IMR-90 (cell line): ENCODE results near the gene MVP. TPM values are rescaled to one million over a fixed set of nuclear protein-coding genes. Genes with fewer than 3 reads are reported as not detected.

Experiments
- ATAC-seq: fragments of 200-7000 bp; cut with Tn5 transposase; 2 replicates; pipeline ENCODE4 v1.9.1; 2020; ENCODE audit warnings: low read depth, mild to moderate bottlenecking, moderate library complexity
- BruUV-seq: library from RNA; stranded (reverse); fragments of 400-500 nt; replicated peaks from 2 replicates; lab custom pipeline; 2021; lab: Mats Ljungman, UMichigan
- CTCF ChIA-PET: fragments of 300-600 bp; formaldehyde crosslinking; extraction: SDS; loops from one replicate; lab custom pipeline; 2021; ENCODE audit warnings: antibody characterized with exemption; lab: Yijun Ruan, JAX
- POLR2A ChIA-PET: fragments of 300-600 bp; sonication (Branson Sonifier 250); formaldehyde crosslinking; loops from one replicate; lab custom pipeline; 2022; ENCODE audit warnings: antibody characterized with exemption; ENCODE audit not compliant: unreplicated experiment; lab: Charles Lee
- DNase-seq: peaks from one replicate; pipeline ENCODE4 v3.0.0; 2013
- H2AFZ ChIP-seq: replicated peaks from 2 replicates; pipeline ENCODE3; 2013; ENCODE audit warnings: low read length, mild to moderate bottlenecking; ENCODE audit not compliant: poor library complexity
- H2AK5ac ChIP-seq: 2 replicates; pipeline ENCODE4 v1.6.1; 2013; ENCODE audit warnings: low read depth, low read length, inconsistent platforms
- H2AK9ac ChIP-seq: replicated peaks from 2 replicates; pipeline ENCODE3; 2013; ENCODE audit warnings: mild to moderate bottlenecking, low read depth, low read length, moderate library complexity; ENCODE audit not compliant: poor library complexity
- H2BK120ac ChIP-seq: 2 replicates; pipeline ENCODE4 v1.6.1; 2013; ENCODE audit warnings: low read depth, low read length, inconsistent platforms
- H2BK15ac ChIP-seq: 3 replicates; pipeline ENCODE4 v1.6.1; 2013; ENCODE audit warnings: low read depth, low read length, inconsistent platforms
- H2BK20ac ChIP-seq: 2 replicates; pipeline ENCODE4 v1.6.1; 2013; ENCODE audit warnings: low read depth, mild to moderate bottlenecking, inconsistent platforms, low read length, moderate library complexity
- H2BK5ac ChIP-seq: 2 replicates; pipeline ENCODE4 v1.6.1; 2013; ENCODE audit warnings: mild to moderate bottlenecking, low read depth, low read length, inconsistent platforms; ENCODE audit not compliant: poor library complexity, severe bottlenecking
- H3K14ac ChIP-seq: replicated peaks from 2 replicates; pipeline ENCODE4 v1.6.1; 2013; ENCODE audit warnings: low read depth, low read length, inconsistent platforms
- H3K18ac ChIP-seq: 2 replicates; pipeline ENCODE4 v1.6.1; 2013; ENCODE audit warnings: low read depth, low read length, control low read depth
- H3K23ac ChIP-seq: 2 replicates; pipeline ENCODE4 v1.6.1; 2013; ENCODE audit warnings: low read depth, low read length, inconsistent platforms
- H3K27ac ChIP-seq: 2 replicates; pipeline ENCODE4 v1.5.1; 2013; ENCODE audit warnings: mild to moderate bottlenecking, control low read depth, low read length; ENCODE audit not compliant: insufficient read depth
- H3K27me3 ChIP-seq: 2 replicates; pipeline ENCODE4 v1.6.1; 2013; ENCODE audit warnings: low read length; ENCODE audit not compliant: control insufficient read depth, insufficient read depth
- H3K36me3 ChIP-seq: 2 replicates; pipeline ENCODE4 v1.6.1; 2013; ENCODE audit warnings: low read length, mixed read lengths; ENCODE audit not compliant: control insufficient read depth, insufficient read depth
- H3K4ac ChIP-seq: 2 replicates; pipeline ENCODE4 v1.6.1; 2013; ENCODE audit warnings: low read depth, low read length, inconsistent platforms
- H3K4me1 ChIP-seq: 2 replicates; pipeline ENCODE4 v1.6.1; 2013; ENCODE audit warnings: low read length, mixed read lengths; ENCODE audit not compliant: control insufficient read depth, insufficient read depth
- H3K4me2 ChIP-seq: 2 replicates; pipeline ENCODE4 v1.6.1; 2013; ENCODE audit warnings: low read depth, mild to moderate bottlenecking, control low read depth, low read length, moderate library complexity
- H3K4me3 ChIP-seq: 2 replicates; pipeline ENCODE4 v1.5.1; 2013; ENCODE audit warnings: low read depth, mild to moderate bottlenecking, control low read depth, low read length, moderate library complexity; ENCODE audit not compliant: insufficient read depth
- H3K56ac ChIP-seq: 2 replicates; pipeline ENCODE4 v1.6.1; 2013; ENCODE audit warnings: low read length, inconsistent platforms; ENCODE audit not compliant: insufficient read depth; ENCODE audit errors: extremely low read depth
- H3K79me1 ChIP-seq, 2 experiments: 2 replicates each; pipeline ENCODE4 v1.6.1; 2013; ENCODE audit warnings: low read length in 2 of 2, inconsistent platforms in 1 of 2, low read depth in 1 of 2
- H3K9ac ChIP-seq: 2 replicates; pipeline ENCODE4 v1.6.1; 2013; ENCODE audit warnings: low read depth, low read length, control low read depth
- H3K9me1 ChIP-seq: 2 replicates; pipeline ENCODE4 v1.6.1; 2013; ENCODE audit warnings: low read length, inconsistent platforms; ENCODE audit not compliant: insufficient read depth
- H3K9me3 ChIP-seq: 2 replicates; pipeline ENCODE4 v1.6.1; 2013; ENCODE audit warnings: low read length; ENCODE audit not compliant: control insufficient read depth, insufficient read depth
- H4K20me1 ChIP-seq: 2 replicates; pipeline ENCODE4 v1.6.1; 2013; ENCODE audit warnings: low read length, inconsistent platforms; ENCODE audit not compliant: insufficient read depth
- H4K5ac ChIP-seq: 2 replicates; pipeline ENCODE4 v1.6.1; 2013; ENCODE audit warnings: mild to moderate bottlenecking, low read depth, low read length, control low read depth
- H4K8ac ChIP-seq, 2 experiments: 2 replicates each; pipeline ENCODE4 v1.6.1; 2013; ENCODE audit warnings: low read depth in 2 of 2, low read length in 2 of 2, control low read depth in 1 of 2, inconsistent platforms in 1 of 2
- H4K91ac ChIP-seq: 2 replicates; pipeline ENCODE4 v1.6.1; 2013; ENCODE audit warnings: low read depth, low read length, inconsistent platforms; ENCODE audit not compliant: insufficient read depth
- BHLHE40 ChIP-seq: fragments of 150-350 bp; IDR thresholded peaks from 2 replicates; pipeline ENCODE4 v1.6.1; 2016; ENCODE audit warnings: mild to moderate bottlenecking, low read depth, low read length
- CEBPB ChIP-seq: IDR thresholded peaks from 2 replicates; pipeline ENCODE4 v1.6.1; 2012; ENCODE audit warnings: low read depth, low read length, improper control_type of control experiment
- FOS ChIP-seq: fragments of 150-350 bp; IDR thresholded peaks from 2 replicates; pipeline ENCODE4 v1.6.1; 2016; ENCODE audit warnings: low read depth, low read length
- POLR2A ChIP-seq: IDR thresholded peaks from 2 replicates; pipeline ENCODE4 v1.6.1; 2012; ENCODE audit warnings: mild to moderate bottlenecking, low read depth, low read length
- RAD21 ChIP-seq: IDR thresholded peaks from 2 replicates; pipeline ENCODE4 v1.6.1; 2012; ENCODE audit warnings: low read length, improper control_type of control experiment
- RCOR1 ChIP-seq: IDR thresholded peaks from 2 replicates; pipeline ENCODE4 v1.6.1; 2012; ENCODE audit warnings: mild to moderate bottlenecking, low read length, improper control_type of control experiment; ENCODE audit not compliant: insufficient replicate concordance
- WGBS, 2 experiments: methylation state at CpG; one replicate each; pipeline versions ENCODE4 v1.1.5 to v1.1.7; 2013; ENCODE audit warnings: missing lambda C conversion rate in 2 of 2; ENCODE audit not compliant: insufficient read length in 1 of 2; ENCODE audit errors: extremely low coverage in 2 of 2; 5-methylcytosine and 5-hydroxymethylcytosine counted together
- dilution Hi-C: fragments of 300-500 bp; cut with HindIII; formaldehyde crosslinking; loops from one replicate; pipeline ENCODE4 v1.14.3; 2018; ENCODE audit warnings: low sequenced_read_pairs; ENCODE audit not compliant: unreplicated experiment
- in situ Hi-C: fragments of 300-500 bp; cut with MboI; formaldehyde crosslinking; loops from 3 replicates; pipeline ENCODE4 v1.14.3; 2019; ENCODE audit warnings: low sequenced_read_pairs, inconsistent platforms, mixed read lengths
- intact Hi-C: fragments of 100-400 bp; cut with micrococcal nuclease; formaldehyde crosslinking; loops from 2 replicates; pipeline ENCODE4 v1.10.0; 2022
- polyA plus RNA-seq, 3 experiments: library from polyadenylated mRNA; depleted of rRNA; stranded (reverse); fragments of >200 nt; gene quantifications; 2 replicates each; pipeline ENCODE4 v1.2.3, GENCODE V29; 2012; ENCODE audit warnings: low replicate concordance in 1 of 3
- total RNA-seq: library from RNA; depleted of rRNA; stranded (reverse); fragments of >200 nt; gene quantifications from 2 replicates; pipeline ENCODE4 v1.2.3, GENCODE V29; 2012
- TF ChIP-seq, protein P1 (sequence below): fragments of 150-350 bp; IDR thresholded peaks from 2 replicates; pipeline ENCODE4 v1.6.1; 2017; ENCODE audit warnings: mild to moderate bottlenecking, antibody characterized with exemption, low read length, low read depth

The MVP gene
- total and polyA plus RNA-seq, 2 of the 4 experiments (the other 2 are of a cell fraction): 204 to 319 TPM

DNA sequence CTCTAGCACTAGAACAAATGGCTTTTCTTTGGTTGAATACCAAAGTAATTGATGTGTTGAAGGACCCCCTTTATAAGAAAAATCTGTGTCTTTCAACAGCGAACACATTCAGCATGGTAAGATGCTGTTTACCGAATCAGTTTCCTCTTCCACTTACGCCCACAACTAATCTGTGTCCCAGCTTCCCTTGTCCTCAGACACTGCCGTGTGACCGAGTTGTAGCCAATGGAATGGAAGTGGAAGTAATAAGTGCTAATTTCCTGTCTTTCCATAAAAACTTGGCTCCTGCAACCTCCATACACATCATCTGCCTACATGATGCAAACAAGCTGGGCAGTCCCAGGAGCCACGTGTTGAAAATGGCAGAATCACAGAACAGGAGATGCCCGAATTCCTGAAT lies 32.4 kb downstream of the MVP start:
- peak; percentile 72 for DNase-seq
- peaks cover 8% of the 10 kb centered on the region for H3K36me3 ChIP-seq
- peak; percentile 5; the same call in 1 of the 2 replicates for ATAC-seq
- H3K14ac ChIP-seq: no peak overlapping the region
- peaks cover 3% of the 10 kb centered on the region; the same call in 1 of the 2 replicates for H3K9me1 ChIP-seq
- no peak overlapping the region for H3K9ac ChIP-seq
- no CpG with 5 or more reads among the region's 7 CpGs for WGBS, 2 experiments
- no peak overlapping the region for H2AK5ac ChIP-seq
- H2BK20ac ChIP-seq: no peak overlapping the region
- no peak overlapping the region for H2BK120ac ChIP-seq
- peak overlapping the region; percentile 63 for H2AK9ac ChIP-seq
- H3K9me3 ChIP-seq: no peaks in the 10 kb centered on the region
- H3K4me2 ChIP-seq: no peak overlapping the region
- H3K79me1 ChIP-seq: no peaks in the 10 kb centered on the region
- H2AFZ ChIP-seq: peak overlapping the region; percentile 43
- peaks cover 2% of the 10 kb centered on the region; the same call in 1 of the 2 replicates for H3K4me1 ChIP-seq
- TF ChIP-seq POLR2A (no peak), RAD21 (no peak), RCOR1 (no peak), CEBPB (no peak), FOS (no peak), BHLHE40 (no peak)
- TF ChIP-seq, protein P1, sequence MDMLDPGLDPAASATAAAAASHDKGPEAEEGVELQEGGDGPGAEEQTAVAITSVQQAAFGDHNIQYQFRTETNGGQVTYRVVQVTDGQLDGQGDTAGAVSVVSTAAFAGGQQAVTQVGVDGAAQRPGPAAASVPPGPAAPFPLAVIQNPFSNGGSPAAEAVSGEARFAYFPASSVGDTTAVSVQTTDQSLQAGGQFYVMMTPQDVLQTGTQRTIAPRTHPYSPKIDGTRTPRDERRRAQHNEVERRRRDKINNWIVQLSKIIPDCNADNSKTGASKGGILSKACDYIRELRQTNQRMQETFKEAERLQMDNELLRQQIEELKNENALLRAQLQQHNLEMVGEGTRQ: peak; percentile 89
- H3K4me3 ChIP-seq: no peak overlapping the region
- H4K5ac ChIP-seq: no peak overlapping the region
- ChIA-PET POLR2A (no interaction called here), CTCF (no interaction called here)
- no peak overlapping the region for H3K23ac ChIP-seq
- intact Hi-C loops: no loop called here
- no peaks in the 10 kb centered on the region for H4K20me1 ChIP-seq
- H2BK5ac ChIP-seq: no peak overlapping the region
- no peak overlapping the region for H3K18ac ChIP-seq
- no peak overlapping the region for H3K27ac ChIP-seq
- H4K8ac ChIP-seq: peak overlapping the region in 1 of 2 experiments; percentile 60; a peak in 2 of 4 replicates
- no peak overlapping the region for H4K91ac ChIP-seq
- dilution Hi-C loops: no loop called here
- no peaks in the 10 kb centered on the region for H3K27me3 ChIP-seq
- in situ Hi-C loops: no loop called here
- no peak overlapping the region for H3K56ac ChIP-seq
- H3K4ac ChIP-seq: no peak overlapping the region
- BruUV-seq: no TSS peak
- no peak overlapping the region for H2BK15ac ChIP-seq
